Epidermal melanocyte (primary cell): ENCODE results near the gene ARHGAP6.

ENCODE experiments used
- DNase-seq: peaks from one replicate; pipeline ENCODE4 v3.0.0; 2011; ENCODE audit warnings: low spot score; ENCODE audit not compliant: insufficient read length

The ARHGAP6 gene

GRCh38 chrX:11462136-11462535 lies 203.6 kb downstream of the ARHGAP6 start:
- no peak for DNase-seq

GRCh38 chrX:11461201-11462001 lies 204.3 kb downstream of the ARHGAP6 start:
- no peak for DNase-seq

- DNase-seq = no peak
These were observed 205.4 kb downstream of the ARHGAP6 start for GRCh38 chrX:11460347-11460746.

- no peak for DNase-seq
These were observed 207.6 kb downstream of the ARHGAP6 start for GRCh38 chrX:11458170-11458569.

- DNase-seq = no peak
These were observed 214.6 kb downstream of the ARHGAP6 start for GRCh38 chrX:11451151-11451550.

GRCh38 chrX:11450354-11450753 lies 215.4 kb downstream of the ARHGAP6 start:
- DNase-seq = no peak

- no peak for DNase-seq
These were observed 216.1 kb downstream of the ARHGAP6 start for GRCh38 chrX:11449613-11450012.

- DNase-seq = no peak
These were observed 218.3 kb downstream of the ARHGAP6 start for GRCh38 chrX:11447418-11447817.

GRCh38 chrX:11446949-11447348 lies 218.8 kb downstream of the ARHGAP6 start:
- DNase-seq = no peak

- no peak for DNase-seq
These were observed 219.4 kb downstream of the ARHGAP6 start for GRCh38 chrX:11446336-11446735.

- no peak for DNase-seq
These were observed 220.2 kb downstream of the ARHGAP6 start for GRCh38 chrX:11445540-11445939.

GRCh38 chrX:11444052-11444451 lies 221.7 kb downstream of the ARHGAP6 start:
- DNase-seq = no peak

GRCh38 chrX:11439846-11440245 lies 225.9 kb downstream of the ARHGAP6 start:
- DNase-seq = no peak

- no peak for DNase-seq
These were observed 227.0 kb downstream of the ARHGAP6 start for GRCh38 chrX:11438767-11439166.

- DNase-seq = no peak
These were observed 227.4 kb downstream of the ARHGAP6 start for GRCh38 chrX:11438380-11438723.

GRCh38 chrX:11437642-11438379 lies 227.9 kb downstream of the ARHGAP6 start:
- no peak for DNase-seq

GRCh38 chrX:11435568-11435967 lies 230.2 kb downstream of the ARHGAP6 start:
- DNase-seq = no peak

- DNase-seq = no peak
These were observed 231.1 kb downstream of the ARHGAP6 start for GRCh38 chrX:11434607-11435006.

- DNase-seq = no peak
These were observed 233.9 kb downstream of the ARHGAP6 start for GRCh38 chrX:11431786-11432185.

- DNase-seq = no peak
These were observed 235.4 kb downstream of the ARHGAP6 start for GRCh38 chrX:11430271-11430670.

GRCh38 chrX:11429538-11430085 lies 236.1 kb downstream of the ARHGAP6 start:
- DNase-seq = no peak

GRCh38 chrX:11427453-11428071 lies 238.2 kb downstream of the ARHGAP6 start:
- no peak for DNase-seq
